Retinal pigment epithelial cell (primary cell): ENCODE data around the gene SEC24C.
"Not testable (repeated sequence)": the region's sequence is repeated elsewhere in the genome, so short reads cannot be mapped to it uniquely, and the experiment has no call there.

ENCODE experiments used
- DNase-seq: peaks from one replicate; pipeline ENCODE4 v3.0.0-alpha.2; 2010; ENCODE audit warnings: low read depth
- H3K4me3 ChIP-seq: 2 replicates; pipeline ENCODE4 v1.5.1; 2011; ENCODE audit warnings: mild to moderate bottlenecking, low read length, control low read depth, moderate library complexity
- TF ChIP-seq, protein P1 (sequence below): conservative IDR thresholded peaks from 2 replicates; pipeline ENCODE4 v1.5.1; 2011; ENCODE audit warnings: low read depth, low read length, control low read depth, inconsistent platforms

SEC24C gene

DNA sequence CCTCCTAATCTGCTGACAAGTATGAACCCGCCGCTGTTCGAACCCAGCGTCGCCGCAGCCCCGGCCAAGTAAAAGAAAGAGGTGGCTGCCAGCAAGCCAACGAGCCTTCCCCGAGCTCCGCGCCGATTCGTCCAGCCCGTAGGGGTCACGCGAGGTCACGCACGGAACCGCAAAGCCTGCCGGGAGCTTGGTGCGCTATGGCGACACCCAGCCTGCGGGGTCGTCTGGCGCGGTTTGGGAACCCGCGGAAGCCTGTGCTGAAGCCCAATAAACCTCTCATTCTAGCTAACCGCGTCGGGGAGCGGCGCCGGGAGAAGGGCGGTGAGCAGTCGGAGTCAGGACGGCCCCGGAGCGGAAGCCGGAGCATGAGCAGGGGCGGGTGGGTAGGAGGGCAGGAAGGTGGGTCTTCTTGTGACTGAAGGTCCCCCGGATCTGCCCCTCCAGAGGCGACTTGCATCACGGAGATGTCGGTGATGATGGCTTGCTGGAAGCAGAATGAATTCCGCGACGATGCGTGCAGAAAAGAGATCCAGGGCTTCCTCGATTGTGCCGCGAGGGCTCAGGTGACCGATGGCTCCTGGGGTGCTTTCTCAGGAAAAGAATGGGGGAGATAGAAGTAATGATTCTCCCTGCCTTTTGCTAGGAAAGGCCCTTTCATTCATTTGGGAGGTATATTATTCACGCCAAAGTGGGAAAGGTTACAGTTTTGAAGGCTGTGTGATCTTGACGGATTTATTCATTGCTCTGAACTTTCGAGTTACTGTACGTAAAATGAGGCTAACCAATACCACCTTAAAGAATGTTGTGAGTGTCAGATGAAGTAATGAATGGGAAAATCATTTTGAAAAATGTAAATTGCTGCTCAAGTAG lies 37.9 kb downstream of the SEC24C start, which contains the start of gene CHCHD1:
Gene CHCHD1 (plus strand): TSS at position 170 of the 870 bp plus-strand sequence. CDS start 28 bp downstream, at position 198.
- TF ChIP-seq, protein P1, sequence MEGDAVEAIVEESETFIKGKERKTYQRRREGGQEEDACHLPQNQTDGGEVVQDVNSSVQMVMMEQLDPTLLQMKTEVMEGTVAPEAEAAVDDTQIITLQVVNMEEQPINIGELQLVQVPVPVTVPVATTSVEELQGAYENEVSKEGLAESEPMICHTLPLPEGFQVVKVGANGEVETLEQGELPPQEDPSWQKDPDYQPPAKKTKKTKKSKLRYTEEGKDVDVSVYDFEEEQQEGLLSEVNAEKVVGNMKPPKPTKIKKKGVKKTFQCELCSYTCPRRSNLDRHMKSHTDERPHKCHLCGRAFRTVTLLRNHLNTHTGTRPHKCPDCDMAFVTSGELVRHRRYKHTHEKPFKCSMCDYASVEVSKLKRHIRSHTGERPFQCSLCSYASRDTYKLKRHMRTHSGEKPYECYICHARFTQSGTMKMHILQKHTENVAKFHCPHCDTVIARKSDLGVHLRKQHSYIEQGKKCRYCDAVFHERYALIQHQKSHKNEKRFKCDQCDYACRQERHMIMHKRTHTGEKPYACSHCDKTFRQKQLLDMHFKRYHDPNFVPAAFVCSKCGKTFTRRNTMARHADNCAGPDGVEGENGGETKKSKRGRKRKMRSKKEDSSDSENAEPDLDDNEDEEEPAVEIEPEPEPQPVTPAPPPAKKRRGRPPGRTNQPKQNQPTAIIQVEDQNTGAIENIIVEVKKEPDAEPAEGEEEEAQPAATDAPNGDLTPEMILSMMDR: no peak
- DNase-seq: peak; percentile 68
- H3K4me3 ChIP-seq: peak within 1 kb of the TSS; percentile 82

DNA sequence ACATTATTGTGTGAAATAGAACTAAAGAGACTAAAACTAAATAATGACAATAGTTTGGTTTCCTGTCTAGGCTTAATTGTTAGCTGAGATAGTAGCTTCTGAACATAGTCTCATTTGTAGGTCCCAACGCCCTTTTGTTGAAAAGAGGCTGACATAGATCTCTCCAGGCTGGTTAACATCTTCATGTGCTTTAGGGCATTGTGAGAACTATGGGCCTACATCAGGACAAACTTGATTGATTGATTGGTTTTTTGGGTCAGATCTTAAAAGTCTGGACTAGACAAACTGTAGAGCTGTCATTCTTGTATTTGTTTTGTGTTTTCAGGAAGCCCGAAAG lies 38.5 kb downstream of the SEC24C start:
- TF ChIP-seq, protein P1: no peak
- peak overlapping the region; percentile 82 for H3K4me3 ChIP-seq
- DNase-seq: no peak

DNA sequence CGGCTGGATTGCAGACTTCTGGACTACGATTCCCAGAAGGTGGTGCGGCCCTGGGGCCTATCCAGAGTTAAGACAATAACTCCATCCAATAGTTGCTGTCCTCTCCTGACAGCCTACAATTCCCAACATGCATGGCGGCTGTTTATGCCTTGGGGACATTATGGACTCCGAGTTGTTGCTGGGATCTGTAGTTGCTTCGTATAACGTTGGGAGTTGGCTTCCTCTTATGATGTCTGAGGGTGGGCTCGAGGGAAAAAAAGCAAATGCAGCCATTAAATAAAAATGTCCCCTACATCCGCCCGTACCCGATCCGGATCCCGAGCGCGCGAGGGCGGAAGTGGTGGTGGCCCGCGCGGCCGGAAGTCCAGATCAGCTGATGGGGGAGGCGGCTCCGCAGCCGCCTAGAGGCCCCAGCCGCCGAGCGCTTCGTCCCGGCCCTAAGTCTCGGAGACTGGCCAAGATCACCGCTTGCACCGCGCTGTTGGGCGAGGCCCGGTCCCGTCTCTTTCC lies 41.1 kb downstream of the SEC24C start, which contains the start of gene ZSWIM8:
Gene ZSWIM8 (plus strand): TSS at position 396 of the 510 bp plus-strand sequence. CDS start 273 bp downstream, outside the sequence.
- H3K4me3 ChIP-seq: peak within 1 kb of the TSS; percentile 90
- TF ChIP-seq, protein P1: no peak
- peak; percentile 86 for DNase-seq

DNA sequence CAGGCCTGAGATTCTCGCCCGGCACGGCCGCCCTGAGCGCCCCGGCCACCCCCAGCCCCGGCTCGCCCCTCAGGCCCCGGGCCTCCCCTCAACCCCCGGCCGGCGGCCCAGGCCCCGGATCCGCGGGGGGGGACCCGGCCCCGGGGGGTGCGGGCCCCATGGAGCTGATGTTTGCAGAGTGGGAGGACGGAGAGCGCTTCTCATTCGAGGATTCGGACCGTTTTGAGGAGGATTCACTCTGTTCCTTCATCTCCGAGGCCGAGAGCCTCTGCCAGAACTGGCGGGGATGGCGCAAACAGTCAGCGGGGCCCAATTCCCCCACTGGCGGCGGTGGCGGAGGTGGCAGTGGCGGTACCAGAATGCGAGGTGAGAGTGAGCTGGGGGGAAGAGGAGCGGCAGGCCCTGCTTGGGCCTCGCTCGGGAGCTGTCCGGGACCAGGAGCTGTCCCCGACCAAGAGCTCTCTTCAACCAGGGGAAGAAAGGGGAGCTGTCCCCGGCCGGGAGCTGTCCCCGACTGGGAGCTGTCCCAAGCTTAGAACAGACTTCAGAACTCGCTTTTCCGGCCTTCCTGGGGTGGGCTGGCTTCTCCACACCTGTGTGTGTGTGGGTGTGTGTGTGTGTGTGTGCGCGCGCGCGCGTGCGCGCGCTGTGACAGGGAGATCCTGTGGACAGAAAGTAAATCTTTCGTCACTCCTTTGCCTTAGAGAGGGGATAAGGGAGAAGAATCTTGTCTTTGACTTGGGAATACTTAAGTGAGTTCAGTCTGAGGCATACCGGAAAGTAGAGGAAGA lies 41.7 kb downstream of the SEC24C start:
- peak overlapping the region; percentile 90 for H3K4me3 ChIP-seq
- TF ChIP-seq, protein P1: no peak
- DNase-seq: peak; percentile 35

DNA sequence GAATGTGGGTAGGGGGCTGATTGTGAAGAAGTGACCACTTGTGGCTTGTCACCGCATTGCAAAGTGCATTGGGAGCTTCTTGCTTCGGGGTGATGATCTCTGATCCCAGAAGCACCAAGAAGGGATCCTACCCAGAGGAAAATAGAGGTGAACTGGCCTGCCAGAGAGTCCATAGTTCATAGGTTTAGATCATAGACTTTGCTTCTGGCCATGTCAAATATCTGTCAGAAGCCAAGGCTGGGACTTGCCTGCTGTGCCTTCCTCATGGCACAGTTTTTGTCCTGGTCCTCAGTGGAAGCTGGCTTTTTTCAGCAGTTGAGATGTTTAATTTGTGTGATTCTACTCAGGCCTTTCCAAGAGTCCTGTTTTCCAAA lies 42.3 kb downstream of the SEC24C start:
- TF ChIP-seq, protein P1: no peak
- peak overlapping the region; percentile 90 for H3K4me3 ChIP-seq
- no peak for DNase-seq

DNA sequence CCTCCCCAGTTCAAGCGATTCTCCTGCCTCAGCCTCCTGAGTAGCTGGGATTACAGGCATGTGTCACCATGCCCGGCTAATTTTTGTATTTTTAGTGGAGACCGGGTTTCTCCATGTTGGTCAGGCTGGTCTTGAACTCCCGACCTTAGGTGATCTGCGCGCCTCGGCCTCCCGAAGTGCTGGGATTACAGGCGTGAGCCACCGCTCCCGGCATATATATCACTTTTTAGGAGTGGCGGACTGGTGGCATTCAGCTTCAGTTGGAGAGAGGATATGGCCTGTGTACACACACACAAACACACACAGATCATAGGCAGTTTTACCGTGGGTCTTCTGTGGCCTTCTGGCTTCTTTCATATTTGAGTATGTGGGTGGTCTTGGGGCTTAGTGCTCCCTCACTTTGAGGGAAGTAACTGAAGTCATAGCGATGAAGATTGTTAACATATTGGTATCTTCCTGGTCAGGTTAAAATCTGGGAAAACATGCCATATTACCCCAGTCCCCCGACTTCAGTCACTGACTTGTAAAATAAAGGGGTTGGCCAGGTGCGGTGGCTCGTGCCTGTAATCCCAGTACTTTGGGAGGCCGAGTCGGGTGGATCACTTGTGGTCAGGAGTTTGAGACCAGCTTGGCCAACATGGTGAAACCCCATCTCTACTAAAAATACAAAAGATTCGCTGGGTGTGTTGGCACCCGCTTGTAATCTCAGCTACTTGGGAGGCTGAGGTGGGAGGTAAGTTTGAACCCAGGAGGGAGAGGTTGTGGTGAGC lies 43.0 kb downstream of the SEC24C start:
- H3K4me3 ChIP-seq: peak overlapping the region; percentile 4
- DNase-seq: not testable (repeated sequence)
